ENCODE measurements around the gene CCDC149. TPM values are rescaled to one million over a fixed set of nuclear protein-coding genes. Genes with fewer than 3 reads are reported as not detected.

The CCDC149 gene
- total RNA-seq, 1 experiment from 2014 or later, result 3.6 TPM

DNA sequence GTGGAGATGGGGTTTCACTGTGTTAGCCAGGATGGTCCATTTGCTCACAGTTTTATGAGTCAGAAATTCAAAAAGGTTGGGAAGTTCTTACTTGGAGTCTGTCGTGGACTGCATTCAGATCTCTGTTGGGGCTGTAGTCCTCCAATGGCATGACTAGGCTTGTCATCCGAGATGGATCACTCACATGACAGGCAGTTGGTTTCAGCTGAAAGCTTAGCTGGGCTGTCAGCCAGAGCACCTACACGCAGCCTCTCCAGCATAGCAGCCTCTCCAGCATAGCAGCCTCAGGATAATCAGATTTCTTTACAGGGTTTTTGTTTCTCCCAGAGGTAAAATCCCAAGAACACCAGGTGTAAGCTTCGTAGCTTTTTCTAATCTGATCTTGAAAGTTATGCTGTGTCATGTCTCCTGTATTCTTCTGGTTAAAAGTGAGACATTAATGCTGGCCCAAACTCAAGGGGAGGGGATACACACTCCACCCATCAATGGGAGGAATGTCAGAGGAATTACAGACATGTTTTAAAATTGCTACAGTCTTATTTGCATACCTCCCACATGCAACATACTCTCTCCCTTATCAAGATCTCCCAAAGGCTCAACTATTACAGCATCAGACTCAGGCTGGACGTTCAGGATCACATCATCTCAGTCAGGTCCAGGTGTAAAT lies 149.1 kb downstream of the CCDC149 start:
- in situ Hi-C loops (cut with HindIII; ENCODE audit: low pct_unique_long_range_greater_than_20kb, low sequenced_read_pairs), result no loop called here
- ATAC-seq (no peak), DNase-seq (ENCODE audit: low read depth, low spot score) (no peak)
- POLR2A ChIA-PET, result no interaction called here
- TF ChIP-seq TCF7L2 (IDR thresholded peaks at IDR 0.05; ENCODE audit: low read depth, low read length), result no peak
- TF ChIP-seq CTCF (IDR thresholded peaks at IDR 0.05), result no peak
- TF ChIP-seq POLR2AphosphoS5 (IDR thresholded peaks at IDR 0.05; ENCODE audit: low read depth, low read length), result no peak
- Histone ChIP-seq H3K9me3 (ENCODE audit: control insufficient read depth, insufficient read depth, low read depth, low read length) (no peaks in the 10 kb centered on the region), H3K4me3 (ENCODE audit: low read depth in 2 of 2, low read length in 2 of 2) (no peak overlapping the region), H3K4me1 (ENCODE audit: control insufficient read depth, insufficient read depth, low read length) (no peaks in the 10 kb centered on the region), H3K27me3 (ENCODE audit: control insufficient read depth, insufficient read depth, low read length) (no peaks in the 10 kb centered on the region), H3K36me3 (ENCODE audit: control insufficient read depth, insufficient read depth, low read length) (no peaks in the 10 kb centered on the region), H3K27ac (ENCODE audit: low read length) (no peak overlapping the region)
- intact Hi-C loops (cut with micrococcal nuclease; ENCODE audit: unreplicated experiment), result no loop called here
- CTCF ChIA-PET, result no interaction called here
- no TSS peak for BruUV-seq (replicated peaks)

Other genes with a start within 250 kb of the CCDC149 start
- 1.0 TPM for gene SOD3, start 117.5 kb downstream of the CCDC149 start, total RNA-seq (2021; ENCODE audit: unreplicated experiment)
- gene LGI2, start 117.9 kb upstream of the CCDC149 start, total RNA-seq (2021; ENCODE audit: unreplicated experiment), result not detected
- 4.0 TPM for gene SEPSECS, start 247.4 kb upstream of the CCDC149 start, total RNA-seq (2021; ENCODE audit: unreplicated experiment)

Data from Panc1 (cell line).